Stimulated activated CD4-positive, alpha-beta T cell treated with anti-CD3 and anti-CD28 coated beads, TNF-alpha, amount 100 ng/mL, for 4 hours (primary cell): ENCODE data around the gene HSP90AA1.
"Not testable (repeated sequence)": the region's sequence is repeated elsewhere in the genome, so short reads cannot be mapped to it uniquely, and the experiment has no call there.

Experiments
- DNase-seq, 3 experiments: peaks; one replicate each; pipeline ENCODE4 v3.0.0-alpha.2; 2020; ENCODE audit warnings: low read depth in 3 of 3

Gene HSP90AA1

GRCh38 chr14:102094101-102094500 is 7.3 kb upstream of the HSP90AA1 start:
- DNase-seq = no peak

DNA sequence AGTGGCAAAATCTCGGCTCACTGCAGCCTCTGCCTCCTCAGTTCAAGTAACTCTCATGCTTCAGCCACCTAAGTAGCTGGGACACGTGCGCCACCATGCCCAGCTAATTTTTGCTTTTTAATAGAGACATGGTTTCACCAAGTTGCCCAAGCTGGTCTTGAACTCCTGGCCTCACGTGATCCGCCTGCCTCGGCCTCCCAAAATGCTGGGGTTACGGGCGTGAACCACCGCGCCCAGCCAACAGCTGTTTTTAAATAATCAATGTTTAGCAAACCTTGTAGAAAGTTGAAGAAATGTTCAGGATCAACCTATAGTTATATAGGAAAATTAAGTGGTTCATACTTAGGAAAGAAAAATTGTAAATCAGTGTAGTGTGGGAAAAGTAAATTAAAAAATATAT is 6.0 kb upstream of the HSP90AA1 start:
- DNase-seq = no peak

- DNase-seq = no peak
Observed at GRCh38 chr14:102090713-102091112, 3.9 kb upstream of the HSP90AA1 start.

GRCh38 chr14:102089621-102090343 is 2.9 kb upstream of the HSP90AA1 start:
- DNase-seq = no peak

DNA sequence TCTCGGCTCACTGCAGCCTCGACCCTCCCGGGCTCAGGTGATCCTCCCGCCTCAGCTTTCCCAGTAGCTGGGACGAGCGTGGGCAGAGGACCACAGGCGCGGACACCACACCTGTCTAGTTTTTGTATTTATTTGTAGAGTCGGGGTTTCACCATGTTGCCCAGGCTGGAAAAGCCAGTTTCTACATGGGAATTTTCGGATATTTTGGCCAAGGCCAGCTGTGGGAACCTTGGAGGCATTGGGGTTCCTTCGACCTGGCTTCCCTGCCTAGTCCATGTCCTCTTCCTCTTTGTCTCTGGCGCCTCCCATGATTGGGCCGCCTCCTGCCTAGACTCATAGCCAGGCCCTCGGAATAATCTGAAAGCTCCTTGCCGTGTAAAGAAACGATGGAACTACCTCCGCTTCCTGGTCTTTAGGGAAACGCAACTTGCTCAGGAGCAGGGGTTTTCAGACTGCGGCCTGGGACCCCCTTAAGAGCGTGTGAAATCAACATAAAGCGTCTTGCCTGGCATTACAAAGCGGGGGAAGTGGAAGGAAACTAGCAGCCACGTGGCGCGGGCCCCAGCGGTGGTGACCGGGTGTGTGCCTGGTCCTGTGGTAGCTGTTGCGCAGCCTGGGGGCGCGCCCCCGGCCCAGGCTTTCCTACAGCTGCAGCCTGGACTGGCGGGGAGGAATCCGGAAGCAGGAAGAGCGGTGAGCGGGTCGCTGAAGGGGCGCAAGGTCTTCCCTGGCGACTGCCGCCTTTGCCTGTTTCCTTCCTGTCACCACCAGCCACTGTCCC is 1.4 kb upstream of the HSP90AA1 start:
- DNase-seq = peak; percentile 34 to 60 (median 49)

DNA sequence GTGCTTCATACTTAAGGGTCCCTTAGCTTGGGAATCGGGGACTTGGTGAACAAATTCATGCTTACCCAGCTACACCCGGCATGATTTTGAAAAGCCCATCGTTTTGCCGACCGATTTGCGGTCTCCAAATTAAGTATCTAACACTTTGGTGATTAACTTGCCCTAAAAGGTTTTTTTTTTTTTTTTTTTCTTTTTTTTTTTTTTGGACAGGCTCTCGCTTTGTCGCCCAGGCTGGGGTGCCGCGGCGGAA is 843 bp upstream of the HSP90AA1 start:
- no peak for DNase-seq

- no peak for DNase-seq
Observed at GRCh38 chr14:102086709-102086971, 204 bp downstream of the HSP90AA1 start.

- peak in 2 of 3 experiments; percentile 38 to 41 for DNase-seq
Observed at GRCh38 chr14:102085948-102086708, 716 bp downstream of the HSP90AA1 start.

DNA sequence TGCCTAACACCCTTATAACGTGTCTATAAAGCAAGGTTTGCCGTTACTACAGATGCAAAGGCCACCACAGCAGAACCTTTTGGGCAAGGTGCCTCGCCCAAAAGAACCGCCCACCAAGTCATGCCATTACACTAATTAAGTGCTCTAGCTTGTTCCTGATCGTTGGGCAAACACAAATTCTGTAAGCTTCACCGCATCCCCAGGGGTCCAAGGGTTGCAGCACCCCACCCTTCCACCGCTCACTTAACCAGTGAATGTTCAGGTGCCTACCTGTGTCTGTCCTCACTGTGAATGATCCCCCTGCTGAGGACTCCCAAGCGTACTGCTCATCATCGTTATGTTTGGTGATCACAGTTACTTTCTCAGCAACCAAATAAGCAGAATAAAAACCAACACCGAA is 1.4 kb downstream of the HSP90AA1 start:
- DNase-seq = no peak

DNA sequence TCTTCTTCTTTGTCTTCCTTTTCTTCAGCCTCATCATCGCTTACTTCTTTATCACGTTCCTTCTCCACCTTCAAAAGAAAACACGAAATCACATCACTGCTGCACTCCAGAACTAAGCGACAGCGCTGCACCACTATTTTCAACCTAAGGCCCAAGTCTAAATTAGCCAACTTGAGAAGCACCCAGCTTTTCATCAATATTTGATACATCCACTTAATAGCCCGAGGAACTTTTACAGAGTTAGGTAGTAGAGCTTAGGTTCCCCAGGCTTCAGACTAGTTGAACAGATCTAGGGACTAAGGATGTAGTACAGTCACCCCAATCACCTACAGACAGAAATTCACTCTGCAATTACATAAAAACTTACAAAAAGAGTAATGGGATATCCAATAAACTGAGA is 1.9 kb downstream of the HSP90AA1 start:
- no peak for DNase-seq

DNA sequence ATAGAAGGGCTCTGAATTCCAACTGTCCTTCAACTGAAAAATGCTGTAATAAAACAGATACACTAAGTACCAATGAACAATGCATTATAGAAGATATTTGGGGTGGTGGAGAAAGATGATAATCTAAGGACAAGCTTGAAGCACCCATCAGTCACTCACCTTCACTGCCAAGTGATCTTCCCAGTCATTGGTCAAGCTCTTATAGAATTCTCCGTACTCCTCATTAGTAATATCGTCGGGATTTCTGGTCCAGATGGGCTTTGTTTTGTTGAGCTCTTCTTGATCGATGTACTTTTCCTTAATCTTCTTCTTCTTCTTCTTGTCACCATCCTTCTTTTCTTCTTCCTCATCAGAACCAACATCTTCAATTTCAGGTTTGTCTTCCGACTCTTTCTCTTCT is 2.3 kb downstream of the HSP90AA1 start:
- not testable (repeated sequence) for DNase-seq

- DNase-seq = no peak
Observed at GRCh38 chr14:102081231-102082080, 5.4 kb downstream of the HSP90AA1 start.

DNA sequence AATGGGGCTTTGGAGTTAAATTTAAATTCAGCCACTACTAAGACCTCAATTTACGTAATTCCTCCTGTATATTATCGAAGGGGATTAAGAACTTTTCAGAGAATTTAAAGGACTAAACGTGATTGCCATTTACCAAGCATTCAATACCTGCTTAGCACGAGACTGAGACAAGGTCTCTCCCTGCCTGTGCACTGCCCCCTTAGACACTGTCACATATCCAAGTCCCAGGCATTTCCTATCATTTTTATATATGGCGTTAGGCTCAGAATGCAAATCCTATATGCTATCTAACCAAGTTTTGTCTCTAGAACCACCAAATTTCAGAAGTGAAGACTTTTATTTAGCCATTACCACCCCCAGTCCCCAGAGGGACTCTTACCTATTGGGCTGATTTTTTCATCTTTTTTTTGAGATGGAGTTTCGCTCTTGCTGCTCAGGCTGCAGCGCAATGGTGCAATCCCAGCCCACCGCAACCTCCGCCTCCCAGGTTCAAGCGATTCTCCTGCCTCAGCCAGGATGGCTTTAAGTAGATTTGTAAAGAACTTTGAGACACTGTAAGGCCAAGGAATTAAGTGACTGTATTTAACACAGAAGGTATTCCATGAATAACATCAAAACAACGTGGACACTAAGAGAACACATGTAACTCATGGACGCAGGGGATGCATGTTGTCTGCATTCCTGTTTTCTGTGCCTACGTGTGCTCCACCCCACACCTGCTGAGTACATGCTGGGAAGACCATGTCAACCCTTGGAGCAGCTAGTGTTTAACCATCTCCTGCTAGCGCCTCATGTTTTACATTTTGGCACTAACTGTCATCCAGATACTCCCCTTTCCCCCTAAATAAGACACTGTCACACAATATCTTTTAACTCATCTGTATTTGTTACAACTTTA is 6.4 kb downstream of the HSP90AA1 start:
- no peak for DNase-seq

DNA sequence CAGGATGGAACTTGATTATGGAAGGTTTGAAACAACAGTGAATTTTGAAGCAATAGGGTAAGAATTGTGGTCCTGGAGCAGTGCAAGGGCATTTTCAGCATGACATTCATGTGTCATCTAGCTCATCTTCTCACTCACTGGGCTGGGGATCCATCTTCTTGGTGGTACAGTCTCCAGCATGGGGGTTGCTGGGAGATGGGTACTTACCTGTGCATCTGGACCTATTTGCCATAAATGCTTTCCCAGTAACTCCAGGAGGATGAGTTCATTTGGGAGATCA is 7.2 kb downstream of the HSP90AA1 start:
- DNase-seq = no peak

GRCh38 chr14:102078831-102079699 is 7.8 kb downstream of the HSP90AA1 start:
- DNase-seq = no peak

DNA sequence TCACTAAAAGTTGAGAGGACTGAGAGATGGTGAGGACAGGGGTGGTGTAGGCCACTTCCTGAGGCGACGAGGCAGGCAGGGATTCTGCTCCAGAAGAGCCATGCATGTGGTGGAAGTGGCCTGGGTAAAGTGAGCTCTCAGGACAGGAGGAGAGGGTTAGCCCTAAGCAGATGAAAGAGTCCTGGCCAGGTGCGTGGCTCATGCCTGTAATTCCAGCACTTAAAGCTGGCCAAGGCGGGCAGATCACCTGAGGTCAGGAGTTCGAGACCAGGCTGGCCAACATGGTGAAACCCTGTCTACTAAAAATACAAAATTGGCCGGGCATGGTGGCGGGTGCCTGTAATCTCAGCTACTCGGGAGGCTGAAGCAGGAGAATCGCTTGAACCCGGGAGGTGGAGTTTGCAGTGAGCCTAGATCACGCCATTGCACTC is 8.5 kb downstream of the HSP90AA1 start:
- not testable (repeated sequence) for DNase-seq

DNA sequence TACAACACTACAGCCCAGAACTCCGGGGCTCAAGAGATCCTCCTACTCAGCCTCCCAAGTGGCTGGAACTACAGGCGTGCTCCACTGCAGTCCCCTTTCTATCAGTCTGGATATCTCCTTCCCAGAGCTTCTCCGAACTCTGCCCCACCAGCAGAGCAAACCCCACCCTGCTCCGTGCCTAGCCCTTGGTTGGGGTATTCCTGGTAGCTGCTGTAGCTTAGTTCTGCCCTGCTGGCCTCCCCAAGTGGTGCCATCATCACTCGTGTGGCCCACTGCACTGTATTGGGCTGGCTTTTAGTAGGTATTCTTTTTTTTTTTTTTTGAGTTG is 9.5 kb downstream of the HSP90AA1 start:
- no peak for DNase-seq

DNA sequence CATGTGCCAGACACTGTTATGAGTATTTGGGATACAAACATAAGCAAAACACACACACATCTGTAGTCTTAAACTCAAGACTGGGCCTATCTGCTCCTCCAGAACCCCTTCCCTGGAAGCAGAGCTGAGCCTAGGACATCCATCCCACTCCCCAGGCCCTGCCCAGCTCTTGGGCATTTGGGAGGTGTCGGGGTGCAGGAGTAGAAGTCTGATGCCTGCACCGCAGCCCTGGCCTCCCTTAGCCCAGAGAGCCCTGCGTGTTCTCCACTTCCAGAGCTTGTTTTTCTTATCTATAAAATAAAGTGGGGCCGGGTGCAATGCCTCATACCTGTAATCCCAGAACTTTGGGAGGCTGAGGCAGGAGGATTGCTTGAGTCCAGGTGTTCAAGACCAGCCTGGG is 11.7 kb downstream of the HSP90AA1 start:
- no peak for DNase-seq

DNA sequence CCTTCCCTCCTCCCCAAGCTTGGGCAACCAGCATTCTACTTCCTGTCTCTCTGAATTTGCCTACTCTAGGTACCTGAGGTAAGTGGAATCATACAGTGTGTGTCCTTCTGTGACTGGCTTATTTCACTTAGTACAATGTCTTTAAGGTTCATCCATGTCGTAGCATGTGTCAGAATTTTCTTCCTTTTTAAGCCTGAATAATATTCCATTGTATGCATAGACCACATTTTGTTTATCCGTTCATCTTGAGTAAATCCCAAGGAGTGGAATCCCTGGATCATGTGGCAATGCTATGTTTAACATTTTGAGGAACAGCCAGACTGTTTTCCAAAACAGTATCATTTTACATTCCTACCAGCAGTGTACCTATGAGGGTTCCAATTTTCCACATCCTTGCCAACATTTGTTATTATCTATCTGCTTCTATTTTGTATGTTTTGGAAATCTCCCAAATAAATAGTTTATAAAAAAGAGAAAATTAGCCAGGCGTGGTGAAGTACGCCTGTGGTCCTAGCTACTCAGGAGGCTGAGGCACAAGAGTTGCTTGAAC is 12.4 kb downstream of the HSP90AA1 start:
- DNase-seq = no peak

- DNase-seq = no peak
Observed at GRCh38 chr14:102071283-102071998, 15.4 kb downstream of the HSP90AA1 start.
